ENCODE measurements around the gene MASTL.

The MASTL gene

GRCh38 chr10:27188897-27189296 lies 33.7 kb downstream of the MASTL start:
- Histone ChIP-seq H3K79me2 (ENCODE audit: insufficient read depth, low read length) (no peaks in the 10 kb centered on the region), H4K20me1 (ENCODE audit: low read depth, low read length) (no peaks in the 10 kb centered on the region), H3K9ac (ENCODE audit: low read length) (no peak overlapping the region), H3K27ac (ENCODE audit: low read depth, low read length) (no peak overlapping the region), H3K36me3 (ENCODE audit: low read length) (peaks cover 10% of the 10 kb centered on the region; the same call in 1 of the 2 replicates), H3K4me3 (ENCODE audit: insufficient read depth, low read length, poor library complexity, severe bottlenecking) (no peak overlapping the region), H3K27me3 (ENCODE audit: low read length) (no peaks in the 10 kb centered on the region), H3F3A (ENCODE audit: insufficient read depth) (peaks cover 10% of the 10 kb centered on the region), H3K4me2 (ENCODE audit: low read depth, low read length, poor library complexity, severe bottlenecking) (no peak overlapping the region), H2AFZ (ENCODE audit: low read depth, low read length, severe bottlenecking) (no peak overlapping the region), H3K9me3 (ENCODE audit: insufficient read depth, low read length) (no peaks in the 10 kb centered on the region), H3K9me2 (replicated peaks; ENCODE audit: insufficient read depth, low read length) (no peaks in the 10 kb centered on the region)
- no peak for TF ChIP-seq CTCF (IDR thresholded peaks at IDR 0.05; ENCODE audit: insufficient read depth, low read length, poor library complexity, severe bottlenecking)
- TF ChIP-seq EZH2phosphoT487 (conservative IDR thresholded peaks at IDR 0.05; ENCODE audit: low read length) = no peak

GRCh38 chr10:27190508-27190907 lies 35.4 kb downstream of the MASTL start:
- TF ChIP-seq EZH2phosphoT487 (conservative IDR thresholded peaks at IDR 0.05; ENCODE audit: low read length) (no peak), CTCF (IDR thresholded peaks at IDR 0.05; ENCODE audit: insufficient read depth, low read length, poor library complexity, severe bottlenecking) (no peak)
- Histone ChIP-seq H3F3A (ENCODE audit: insufficient read depth) (peaks cover 10% of the 10 kb centered on the region), H3K4me2 (ENCODE audit: low read depth, low read length, poor library complexity, severe bottlenecking) (no peak overlapping the region), H3K9me3 (ENCODE audit: insufficient read depth, low read length) (no peaks in the 10 kb centered on the region), H3K79me2 (ENCODE audit: insufficient read depth, low read length) (no peaks in the 10 kb centered on the region), H3K9ac (ENCODE audit: low read length) (no peak overlapping the region), H4K20me1 (ENCODE audit: low read depth, low read length) (no peaks in the 10 kb centered on the region), H2AFZ (ENCODE audit: low read depth, low read length, severe bottlenecking) (no peak overlapping the region), H3K4me3 (ENCODE audit: insufficient read depth, low read length, poor library complexity, severe bottlenecking) (no peak overlapping the region), H3K9me2 (replicated peaks; ENCODE audit: insufficient read depth, low read length) (no peaks in the 10 kb centered on the region), H3K27ac (ENCODE audit: low read depth, low read length) (no peak overlapping the region), H3K27me3 (ENCODE audit: low read length) (no peaks in the 10 kb centered on the region), H3K36me3 (ENCODE audit: low read length) (peaks cover 10% of the 10 kb centered on the region; the same call in 1 of the 2 replicates)

- H3K4me3 ChIP-seq (ENCODE audit: insufficient read depth, low read length, poor library complexity, severe bottlenecking) = no peak overlapping the region
- no peaks in the 10 kb centered on the region for H3K79me2 ChIP-seq (ENCODE audit: insufficient read depth, low read length)
- no peak overlapping the region for H3K27ac ChIP-seq (ENCODE audit: low read depth, low read length)
- peaks cover 10% of the 10 kb centered on the region; the same call in 1 of the 2 replicates for H3K36me3 ChIP-seq (ENCODE audit: low read length)
- H3K27me3 ChIP-seq (ENCODE audit: low read length) = no peaks in the 10 kb centered on the region
- H3F3A ChIP-seq (ENCODE audit: insufficient read depth) = peaks cover 14% of the 10 kb centered on the region
- no peak overlapping the region for H3K4me2 ChIP-seq (ENCODE audit: low read depth, low read length, poor library complexity, severe bottlenecking)
- no peak for TF ChIP-seq EZH2phosphoT487 (conservative IDR thresholded peaks at IDR 0.05; ENCODE audit: low read length)
- TF ChIP-seq CTCF (IDR thresholded peaks at IDR 0.05; ENCODE audit: insufficient read depth, low read length, poor library complexity, severe bottlenecking) = no peak
- H3K9me2 ChIP-seq (replicated peaks; ENCODE audit: insufficient read depth, low read length) = no peaks in the 10 kb centered on the region
- H3K9ac ChIP-seq (ENCODE audit: low read length) = no peak overlapping the region
- no peaks in the 10 kb centered on the region for H4K20me1 ChIP-seq (ENCODE audit: low read depth, low read length)
- no peak overlapping the region for H2AFZ ChIP-seq (ENCODE audit: low read depth, low read length, severe bottlenecking)
- no peaks in the 10 kb centered on the region for H3K9me3 ChIP-seq (ENCODE audit: insufficient read depth, low read length)
Observed at GRCh38 chr10:27192284-27192683, 37.1 kb downstream of the MASTL start.
